Liver (tissue), 3 donors: ENCODE measurements around the gene RABGGTA.

Source experiments
- ATF3 ChIP-seq: IDR thresholded peaks from 2 replicates; pipeline ENCODE4 v1.6.1; 2016; ENCODE audit warnings: antibody characterized with exemption
- CTCF ChIP-seq: fragments of 150-350 bp; IDR thresholded peaks from 2 replicates; pipeline ENCODE4 v1.5.1; 2017; ENCODE audit warnings: improper control_type of control experiment, low read depth, low read length; ENCODE audit not compliant: missing input control
- EGR1 ChIP-seq, 2 donors: IDR thresholded peaks; 2 replicates each; pipeline ENCODE4 v1.6.1; 2016 to 2018; ENCODE audit warnings: antibody characterized with exemption in 2 of 2, low read depth in 2 of 2
- GABPA ChIP-seq, 2 donors: IDR thresholded peaks in 1 of 2; conservative IDR thresholded peaks in 1 of 2; 2 replicates each; pipeline ENCODE4 v1.6.1; 2016; ENCODE audit warnings: antibody characterized with exemption in 2 of 2, mild to moderate bottlenecking in 1 of 2, moderate library complexity in 1 of 2
- HNF4A ChIP-seq, 2 donors: conservative IDR thresholded peaks; 2 replicates each; pipeline ENCODE4 v1.6.1; 2016; ENCODE audit warnings: antibody characterized with exemption in 2 of 2, mild to moderate bottlenecking in 2 of 2
- JUND ChIP-seq, 2 donors: IDR thresholded peaks; 2 replicates each; pipeline ENCODE4 v1.6.1; 2016; ENCODE audit warnings: antibody characterized with exemption in 2 of 2
- MAX ChIP-seq: IDR thresholded peaks from 2 replicates; pipeline ENCODE4 v1.6.1; 2016; ENCODE audit warnings: antibody characterized with exemption
- NR2F2 ChIP-seq: IDR thresholded peaks from 2 replicates; pipeline ENCODE4 v1.6.1; 2016; ENCODE audit warnings: antibody characterized with exemption
- RAD21 ChIP-seq, 2 donors: IDR thresholded peaks; 2 replicates each; pipeline ENCODE4 v1.6.1; 2016; ENCODE audit warnings: antibody characterized with exemption in 2 of 2, mild to moderate bottlenecking in 2 of 2
- REST ChIP-seq: IDR thresholded peaks from 2 replicates; pipeline ENCODE4 v1.6.1; 2016; ENCODE audit warnings: antibody characterized with exemption, mild to moderate bottlenecking
- SP1 ChIP-seq: IDR thresholded peaks from 2 replicates; pipeline ENCODE4 v1.6.1; 2018; ENCODE audit warnings: antibody characterized with exemption, mild to moderate bottlenecking
- TAF1 ChIP-seq: conservative IDR thresholded peaks from 2 replicates; pipeline ENCODE4 v1.6.1; 2016; ENCODE audit warnings: antibody characterized with exemption, mild to moderate bottlenecking
- YY1 ChIP-seq: IDR thresholded peaks from 2 replicates; pipeline ENCODE4 v1.6.1; 2016; ENCODE audit warnings: antibody characterized with exemption, mild to moderate bottlenecking
- ZBTB33 ChIP-seq: IDR thresholded peaks from 2 replicates; pipeline ENCODE4 v1.6.1; 2016; ENCODE audit warnings: antibody characterized with exemption
- donor health status: healthy.
- donor health status: healthy.

GRCh38 chr14:24290746-24291145 is 19.3 kb upstream of the RABGGTA start:
- TF ChIP-seq CTCF (no peak), SP1 (no peak), ZBTB33 (no peak), GABPA (IDR thresholded peaks at IDR 0.05 in 1 of 2, conservative IDR thresholded peaks at IDR 0.05 in 1 of 2) (no peak), RAD21 (IDR thresholded peaks at IDR 0.05) (no peak), TAF1 (no peak), HNF4A (conservative IDR thresholded peaks at IDR 0.05) (no peak), EGR1 (IDR thresholded peaks at IDR 0.05; ENCODE audit: low read depth in 2 of 2) (no peak), MAX (no peak), JUND (IDR thresholded peaks at IDR 0.05) (no peak), ATF3 (no peak), NR2F2 (no peak), YY1 (no peak), REST (no peak)
